Gastroesophageal sphincter (tissue), 3 donors: ENCODE results near the gene FAAP24.

Experiments used
- POLR2A ChIP-seq, 2 donors: fragments of 450-650 bp; IDR thresholded peaks; one replicate each; pipeline ENCODE4 v1.6.1; 2017; ENCODE audit warnings: antibody characterized with exemption in 2 of 2, mild to moderate bottlenecking in 2 of 2, moderate library complexity in 1 of 2
- POLR2AphosphoS5 ChIP-seq: sonication (generic); formaldehyde crosslinking; IDR thresholded peaks from one replicate; pipeline ENCODE4 v1.6.1; 2017; ENCODE audit warnings: antibody characterized with exemption
- TF ChIP-seq, protein P1 (sequence below), 4 experiments: fragments of 200-600 bp in 2 of 4; fragments of 450-650 bp in 2 of 4; sonication (generic) in 1 of 4; IDR thresholded peaks; one replicate each; pipeline ENCODE4 v1.5.1; 2017 to 2019; ENCODE audit warnings: antibody characterized with exemption in 4 of 4, mild to moderate bottlenecking in 2 of 4, moderate library complexity in 2 of 4

DNA sequence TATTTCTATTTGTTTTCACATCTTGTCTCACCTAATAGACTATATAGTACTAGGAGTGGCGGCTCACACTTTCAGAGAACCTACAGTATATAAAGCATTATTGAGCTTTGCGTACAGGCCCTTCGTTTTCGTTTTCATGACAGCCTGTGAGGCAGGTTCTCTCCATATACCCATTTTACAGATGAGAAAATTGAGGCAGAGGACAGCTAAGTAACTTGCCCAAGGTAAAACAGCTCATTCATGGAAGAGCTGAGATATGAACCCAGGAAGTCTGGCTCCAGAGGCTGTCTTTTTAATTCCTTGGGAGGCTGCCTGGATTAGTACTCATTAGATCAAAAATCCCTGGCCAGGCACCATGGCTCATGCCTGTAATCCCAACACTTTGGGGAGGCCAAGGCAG lies 28.9 kb downstream of the FAAP24 start:
- TF ChIP-seq POLR2AphosphoS5: no peak
- TF ChIP-seq, protein P1, sequence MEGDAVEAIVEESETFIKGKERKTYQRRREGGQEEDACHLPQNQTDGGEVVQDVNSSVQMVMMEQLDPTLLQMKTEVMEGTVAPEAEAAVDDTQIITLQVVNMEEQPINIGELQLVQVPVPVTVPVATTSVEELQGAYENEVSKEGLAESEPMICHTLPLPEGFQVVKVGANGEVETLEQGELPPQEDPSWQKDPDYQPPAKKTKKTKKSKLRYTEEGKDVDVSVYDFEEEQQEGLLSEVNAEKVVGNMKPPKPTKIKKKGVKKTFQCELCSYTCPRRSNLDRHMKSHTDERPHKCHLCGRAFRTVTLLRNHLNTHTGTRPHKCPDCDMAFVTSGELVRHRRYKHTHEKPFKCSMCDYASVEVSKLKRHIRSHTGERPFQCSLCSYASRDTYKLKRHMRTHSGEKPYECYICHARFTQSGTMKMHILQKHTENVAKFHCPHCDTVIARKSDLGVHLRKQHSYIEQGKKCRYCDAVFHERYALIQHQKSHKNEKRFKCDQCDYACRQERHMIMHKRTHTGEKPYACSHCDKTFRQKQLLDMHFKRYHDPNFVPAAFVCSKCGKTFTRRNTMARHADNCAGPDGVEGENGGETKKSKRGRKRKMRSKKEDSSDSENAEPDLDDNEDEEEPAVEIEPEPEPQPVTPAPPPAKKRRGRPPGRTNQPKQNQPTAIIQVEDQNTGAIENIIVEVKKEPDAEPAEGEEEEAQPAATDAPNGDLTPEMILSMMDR (IDR thresholded peaks at IDR 0.05): no peak
- TF ChIP-seq POLR2A (IDR thresholded peaks at IDR 0.05): no peak
